Glomerular visceral epithelial cell (primary cell): Measurements from ENCODE around the gene KIAA1549.

Experiments used
- DNase-seq: peaks from one replicate; pipeline ENCODE4 v3.0.0-alpha.2; 2016; ENCODE audit errors: extremely low spot score

Gene KIAA1549

DNA sequence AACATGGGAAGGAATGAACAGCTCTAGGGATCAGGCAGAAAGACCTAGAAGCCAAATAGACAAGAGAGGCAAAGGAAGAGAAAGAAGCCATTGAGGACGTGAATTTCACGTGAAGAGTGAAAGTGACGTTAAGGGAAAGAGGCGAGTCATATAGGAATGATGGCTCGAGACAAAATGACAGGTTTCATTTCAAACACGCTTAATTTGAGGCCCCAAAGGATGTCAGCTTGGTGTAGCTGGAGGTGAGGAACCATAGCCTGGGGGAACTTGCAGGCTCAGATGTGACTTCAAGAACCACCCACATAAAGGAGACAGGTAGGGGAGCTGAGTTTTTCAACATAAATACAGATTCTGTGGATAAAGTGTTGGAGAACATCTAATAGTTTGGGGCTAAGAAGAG is 98.9 kb downstream of the KIAA1549 start:
- DNase-seq = no peak

DNA sequence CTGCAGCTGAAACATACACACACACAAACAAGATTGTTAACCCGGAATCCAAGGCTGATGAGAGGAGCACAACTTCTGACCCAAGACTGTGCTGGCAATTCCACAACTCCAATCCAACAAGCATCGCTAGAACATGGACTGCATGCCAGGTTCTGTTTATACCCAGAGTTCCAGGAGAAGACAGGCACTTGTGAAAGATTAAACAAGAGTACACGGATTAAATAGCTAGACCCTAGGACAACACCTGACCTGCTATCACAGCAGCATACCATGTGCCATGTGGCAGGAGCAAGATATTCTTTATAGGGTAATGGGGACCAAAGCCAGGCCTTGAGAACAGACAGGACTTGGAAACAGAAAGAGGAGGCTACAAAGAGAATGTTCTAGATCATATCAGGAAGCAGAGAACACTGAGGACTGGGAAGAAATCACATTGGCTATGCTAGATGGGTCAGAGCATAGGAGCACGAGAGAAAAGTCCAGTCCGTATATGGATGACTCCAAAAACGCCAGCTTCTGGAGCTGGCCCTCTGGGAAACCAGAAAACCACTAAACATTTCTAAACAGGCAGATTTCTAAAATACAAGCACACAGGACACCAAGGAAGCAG is 99.5 kb downstream of the KIAA1549 start:
- DNase-seq = no peak

DNA sequence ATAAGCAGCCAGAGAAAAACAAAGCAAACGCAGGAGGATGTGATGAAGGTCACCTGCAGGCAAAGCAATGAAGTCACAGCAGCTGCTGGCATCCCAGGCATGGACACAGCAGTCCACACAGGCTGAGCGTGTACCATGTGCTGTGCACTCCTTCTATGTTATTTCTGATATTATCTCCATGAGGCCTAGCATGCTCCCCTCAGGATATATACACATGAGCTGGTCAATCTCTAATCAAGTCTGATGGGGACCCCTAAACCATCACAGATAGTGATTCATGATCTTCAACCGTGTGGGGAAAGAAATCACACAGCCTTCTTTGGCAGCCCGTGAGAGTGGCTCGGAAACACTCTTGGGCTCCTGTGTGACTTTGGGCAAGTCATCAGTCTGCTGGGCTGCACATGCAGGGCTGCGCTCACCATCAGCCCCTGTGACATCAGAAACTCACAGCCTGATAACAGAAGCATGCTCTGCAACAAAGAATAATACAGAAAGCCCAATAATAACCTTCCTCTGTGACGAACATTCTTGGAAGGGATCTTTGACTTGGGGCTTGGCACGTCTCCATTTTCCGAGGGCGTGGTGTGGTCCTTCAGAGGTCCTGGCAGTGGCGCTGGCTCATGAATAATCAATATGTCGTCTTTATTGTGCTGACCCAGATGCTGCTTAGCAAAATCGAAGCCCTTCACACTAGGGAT is 100.2 kb downstream of the KIAA1549 start:
- DNase-seq = no peak

DNA sequence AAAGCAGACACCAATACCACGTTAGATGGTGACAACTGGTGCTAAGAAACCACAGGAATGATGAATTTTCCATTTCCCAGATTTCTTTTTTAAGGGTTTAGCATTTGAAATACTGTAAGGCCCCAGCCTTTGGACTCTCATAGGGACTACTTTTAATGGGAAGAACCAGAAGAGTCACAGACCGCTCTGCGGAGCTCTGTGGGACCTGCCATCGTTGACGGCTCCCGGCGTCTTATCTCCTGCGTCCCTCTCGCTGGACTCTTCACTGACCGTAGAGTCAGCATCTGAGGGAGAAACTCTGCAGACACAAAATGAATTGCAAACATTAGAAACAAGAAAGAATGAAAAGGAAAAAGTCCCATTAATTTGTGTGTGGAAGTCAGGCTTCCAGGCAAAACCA is 101.8 kb downstream of the KIAA1549 start:
- DNase-seq = no peak

DNA sequence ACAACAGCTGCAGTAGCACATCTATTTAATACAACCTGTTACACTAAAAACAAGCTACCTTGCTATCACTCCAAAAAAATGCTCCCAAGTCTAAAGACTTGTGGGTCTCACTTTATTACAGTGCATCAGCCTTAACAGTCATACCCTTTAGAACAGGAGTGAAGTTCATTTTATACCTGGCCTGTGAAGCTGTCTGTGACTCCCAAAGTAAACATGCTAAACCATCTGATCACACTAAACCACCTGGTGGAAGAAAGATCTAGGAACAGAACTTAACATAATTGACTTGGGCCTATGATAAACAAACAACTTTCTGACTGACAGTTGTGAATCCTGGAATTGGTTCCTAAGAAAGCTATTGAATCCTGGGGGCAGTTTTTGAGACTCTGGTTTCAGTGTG is 102.3 kb downstream of the KIAA1549 start:
- no peak for DNase-seq

DNA sequence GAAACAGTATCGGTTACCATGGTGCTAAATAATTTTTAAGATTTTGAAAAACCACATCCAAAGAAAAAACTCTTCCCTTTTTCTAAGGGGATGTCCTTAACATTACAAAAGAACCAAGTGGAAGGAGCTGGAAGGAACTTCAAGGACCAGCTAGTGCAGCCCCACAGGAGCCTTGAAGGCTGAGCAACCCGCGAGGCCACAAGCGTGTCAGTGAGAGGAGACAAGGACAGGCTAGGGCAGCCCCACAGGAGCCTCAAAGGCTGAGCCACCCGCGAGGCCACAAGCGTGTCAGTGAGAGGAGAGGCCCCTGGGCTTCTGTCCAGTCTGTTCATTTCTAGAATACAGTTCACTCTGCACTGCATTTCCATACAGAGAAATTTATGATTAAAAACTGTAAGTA is 103.1 kb downstream of the KIAA1549 start:
- DNase-seq = no peak

DNA sequence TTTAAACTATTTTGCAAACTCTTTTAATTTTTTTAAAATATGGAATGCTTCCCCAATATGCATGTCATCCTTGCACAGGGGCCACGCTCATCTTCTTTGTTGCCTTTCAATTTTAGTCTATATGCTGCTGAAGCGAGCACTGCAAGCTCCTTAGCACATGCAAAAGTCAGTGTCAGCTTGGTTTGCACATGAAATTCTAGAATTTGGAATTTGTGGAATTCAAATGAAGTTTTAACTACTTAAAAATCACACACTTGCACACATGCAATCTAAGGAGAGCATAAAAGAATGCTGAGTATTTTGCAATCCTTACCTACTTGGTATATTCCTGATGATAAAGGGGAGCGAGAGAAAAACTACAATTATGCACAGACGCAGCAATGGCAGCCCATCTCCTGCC is 104.9 kb downstream of the KIAA1549 start:
- DNase-seq = no peak

DNA sequence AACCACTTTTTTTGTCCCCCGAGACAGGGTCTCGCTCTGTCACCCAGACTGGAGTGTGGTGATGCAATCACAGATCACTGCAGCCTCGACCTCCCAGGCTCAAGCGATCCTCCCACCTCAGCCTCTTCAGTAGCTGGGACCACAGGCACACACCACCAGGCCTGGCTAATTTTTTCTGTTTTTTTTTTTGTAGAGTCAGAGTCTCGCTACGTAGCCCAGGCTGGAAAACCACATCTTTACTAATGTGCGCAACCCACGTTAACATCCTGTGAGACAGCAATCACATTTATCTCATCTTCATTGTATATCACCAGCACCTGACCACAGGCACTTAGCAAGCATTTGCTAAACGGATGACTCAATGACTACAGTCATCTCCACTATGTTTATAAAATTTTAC is 105.4 kb downstream of the KIAA1549 start:
- peak; percentile 90 for DNase-seq

DNA sequence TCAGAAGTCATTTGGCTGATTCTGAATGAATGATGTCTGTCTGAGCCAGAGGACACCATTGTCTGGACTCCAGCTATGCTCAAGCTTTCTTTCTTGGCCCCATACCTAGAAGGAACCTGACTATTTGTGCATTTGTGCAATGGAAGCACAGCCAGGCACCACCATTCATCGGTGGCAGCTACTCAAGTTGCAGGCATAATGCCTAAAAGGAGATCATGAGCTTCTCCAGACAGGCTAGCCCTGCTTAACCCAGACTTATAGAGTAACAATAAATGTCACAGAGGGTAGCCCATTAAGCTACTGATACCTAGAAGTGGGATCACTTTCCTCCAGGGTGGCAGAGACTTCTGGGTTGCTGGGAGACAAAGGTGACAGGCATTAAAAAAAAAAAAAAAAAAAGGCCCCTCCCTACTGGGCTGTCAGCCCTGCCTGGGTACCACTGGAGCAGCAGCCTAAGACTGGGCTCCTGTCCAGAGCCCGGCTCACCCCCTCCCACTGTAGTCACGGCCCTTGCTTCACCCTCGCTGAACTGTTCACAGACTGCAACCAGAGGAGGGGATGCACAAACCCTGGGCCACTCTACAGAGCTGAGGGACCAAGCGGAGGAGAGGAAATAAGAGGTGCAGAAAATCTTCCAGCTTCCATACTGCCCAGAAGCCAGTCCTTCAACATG is 107.8 kb downstream of the KIAA1549 start:
- no peak for DNase-seq

DNA sequence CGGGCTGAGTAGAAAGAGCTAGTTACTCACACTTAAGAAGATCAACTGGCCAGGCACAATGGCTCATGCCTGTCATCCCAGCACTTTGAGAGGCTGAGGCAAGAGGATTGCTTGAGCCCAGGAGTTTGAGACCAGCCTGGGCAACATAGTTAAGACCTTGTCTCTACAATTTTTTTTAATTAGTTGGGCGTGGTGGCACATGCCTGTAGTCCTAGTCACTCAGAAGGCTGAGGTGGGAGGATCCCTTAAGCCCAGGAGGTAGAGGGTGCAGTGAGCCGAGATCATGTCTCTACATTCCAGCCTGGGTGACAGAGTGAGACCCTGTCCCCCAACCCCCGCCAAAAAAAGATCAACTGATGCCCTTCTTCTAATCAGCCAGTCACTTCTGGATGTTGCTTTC is 108.6 kb downstream of the KIAA1549 start:
- DNase-seq = peak; percentile 47

DNA sequence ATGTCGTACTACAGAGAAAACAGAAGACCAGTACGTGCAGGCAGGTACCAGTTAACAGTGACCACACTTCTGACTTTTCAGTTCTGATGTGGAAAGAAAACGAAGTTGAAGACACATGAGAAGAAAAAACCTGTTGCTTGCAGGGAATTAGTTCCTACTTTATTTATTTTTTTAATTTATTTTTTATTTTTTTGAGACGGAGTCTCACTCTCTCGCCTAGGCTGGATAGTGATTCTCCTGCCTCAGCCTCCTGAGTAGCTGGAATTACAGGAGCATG is 109.4 kb downstream of the KIAA1549 start:
- DNase-seq = no peak

DNA sequence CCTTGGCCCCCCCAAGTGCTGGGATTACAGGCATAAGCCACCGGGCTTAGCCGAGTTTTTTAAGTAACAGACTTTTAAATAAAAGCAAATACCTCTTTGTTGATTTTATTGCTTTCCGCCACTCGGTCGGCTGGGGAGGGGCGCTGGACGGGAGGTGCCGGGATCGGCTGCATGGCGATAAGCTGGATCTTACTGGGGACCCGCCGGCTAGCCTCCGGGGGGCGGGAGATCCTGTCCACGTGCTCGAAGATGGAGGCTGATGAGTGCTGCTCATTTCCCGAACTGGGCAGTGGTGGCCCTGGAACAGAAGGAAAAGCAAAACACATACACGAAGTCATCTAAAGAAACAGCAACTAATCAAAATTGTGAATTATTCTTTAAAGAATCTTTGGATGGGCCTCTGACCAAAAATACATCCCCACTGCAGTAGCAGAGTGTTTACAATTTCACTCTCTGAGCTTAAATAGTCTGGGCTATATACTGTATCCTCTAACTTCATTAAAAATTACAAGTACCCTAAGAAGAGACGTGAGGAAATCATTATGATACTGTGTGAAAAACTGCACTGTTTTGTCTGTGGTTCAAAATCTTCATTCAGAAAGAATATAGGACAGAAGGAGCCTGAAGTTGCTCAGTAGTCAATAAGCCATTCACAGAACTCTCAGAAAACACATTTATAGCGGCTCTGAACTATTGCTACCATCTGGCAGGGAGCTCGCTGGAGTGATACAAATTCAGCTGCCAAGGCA is 110.0 kb downstream of the KIAA1549 start:
- no peak for DNase-seq

DNA sequence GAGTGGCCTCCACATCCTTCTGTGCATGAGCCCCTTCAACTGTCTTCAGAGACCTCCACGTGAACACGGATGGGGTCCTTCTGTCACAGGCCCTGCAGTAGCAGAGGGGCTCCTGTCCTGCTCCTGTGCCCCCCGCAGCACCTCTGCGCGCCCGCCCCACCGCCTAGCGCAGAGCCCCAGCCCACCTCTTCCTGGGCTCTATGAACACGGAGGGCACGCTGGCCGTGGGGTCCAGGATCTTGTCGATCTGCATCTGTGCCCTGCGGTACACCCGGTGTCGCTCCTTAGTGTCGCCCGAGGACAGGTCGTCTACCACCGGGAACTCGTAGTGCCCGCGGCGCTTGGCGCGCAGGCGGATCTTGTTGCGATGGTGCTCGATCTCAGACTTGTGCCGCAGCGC is 111.8 kb downstream of the KIAA1549 start:
- no peak for DNase-seq

DNA sequence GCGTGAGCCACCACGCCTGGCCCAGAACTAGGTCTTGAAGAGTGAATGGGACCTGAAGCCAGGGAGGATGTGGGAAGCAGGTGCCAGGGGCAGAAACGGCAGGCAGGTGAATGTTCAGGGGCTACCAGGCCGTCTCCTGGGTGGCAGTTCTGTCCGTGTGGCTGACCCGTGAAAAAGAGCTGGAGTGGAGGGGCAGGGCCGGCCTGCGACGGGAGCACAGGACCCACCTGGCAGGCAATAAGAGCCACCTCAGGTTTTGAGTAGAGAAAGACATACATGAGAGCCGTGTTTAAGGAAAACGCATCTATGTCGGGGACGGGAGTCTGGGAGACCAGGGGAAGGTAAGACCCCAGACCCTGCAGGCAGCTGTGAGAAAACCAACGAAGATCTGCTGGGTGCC is 112.5 kb downstream of the KIAA1549 start:
- DNase-seq = no peak

DNA sequence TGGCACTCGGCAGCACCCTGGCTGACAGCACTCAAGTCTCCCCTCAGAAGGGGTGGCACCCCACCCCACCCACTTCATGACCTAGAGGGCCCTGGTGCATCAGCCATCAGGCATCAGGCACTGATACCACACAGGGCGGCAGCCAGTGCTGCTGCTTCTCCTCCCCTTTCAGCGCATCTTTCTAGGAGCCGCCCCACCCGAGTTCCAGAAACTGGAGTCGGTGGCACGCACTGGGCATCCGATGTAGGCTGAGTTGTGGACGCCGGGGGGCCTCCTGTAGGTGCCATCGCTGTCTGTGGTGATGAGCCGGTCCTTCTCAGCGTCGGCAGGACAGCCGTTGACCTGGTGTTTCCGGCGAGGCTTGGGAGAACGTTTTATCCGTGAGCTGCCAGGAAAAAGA is 113.4 kb downstream of the KIAA1549 start:
- DNase-seq = no peak

DNA sequence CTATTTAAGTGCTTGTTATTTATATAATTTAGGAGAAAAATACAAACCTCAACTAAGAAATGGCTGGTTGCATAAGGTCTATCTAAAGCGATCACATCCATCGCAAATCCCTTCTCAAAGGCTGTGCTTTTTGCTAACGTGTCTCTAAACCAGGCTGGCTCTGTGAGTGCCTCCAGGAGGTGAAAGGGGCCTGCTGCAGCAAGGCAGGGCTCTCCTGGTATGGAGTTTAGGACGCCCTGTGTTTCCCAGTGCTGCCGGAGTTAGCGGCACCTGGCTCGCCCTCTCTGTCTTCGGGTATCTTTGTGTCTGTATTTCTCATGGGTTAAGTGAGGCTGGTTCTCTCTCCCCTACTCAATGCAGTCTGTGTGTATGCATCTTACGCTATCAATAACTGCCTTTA is 114.8 kb downstream of the KIAA1549 start:
- no peak for DNase-seq

DNA sequence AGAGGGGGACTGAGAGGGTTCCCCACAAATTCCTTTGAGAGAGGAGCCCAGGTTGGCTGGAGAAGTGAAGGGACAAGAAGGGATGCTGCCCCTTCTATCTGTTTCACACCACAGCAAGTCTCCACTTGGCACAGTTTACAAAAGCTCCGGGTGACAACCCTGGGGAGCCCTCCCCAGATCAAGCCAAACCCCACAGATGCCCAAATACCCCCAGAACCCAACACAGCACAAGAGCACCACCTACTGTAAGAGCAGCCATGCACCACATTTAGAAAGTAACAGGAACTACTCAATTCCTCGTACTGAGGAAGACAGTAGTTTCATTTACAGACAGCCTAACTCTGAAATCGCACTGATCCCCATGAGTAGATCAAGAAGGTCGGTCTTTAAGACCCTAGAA is 115.3 kb downstream of the KIAA1549 start:
- DNase-seq = peak; percentile 17

DNA sequence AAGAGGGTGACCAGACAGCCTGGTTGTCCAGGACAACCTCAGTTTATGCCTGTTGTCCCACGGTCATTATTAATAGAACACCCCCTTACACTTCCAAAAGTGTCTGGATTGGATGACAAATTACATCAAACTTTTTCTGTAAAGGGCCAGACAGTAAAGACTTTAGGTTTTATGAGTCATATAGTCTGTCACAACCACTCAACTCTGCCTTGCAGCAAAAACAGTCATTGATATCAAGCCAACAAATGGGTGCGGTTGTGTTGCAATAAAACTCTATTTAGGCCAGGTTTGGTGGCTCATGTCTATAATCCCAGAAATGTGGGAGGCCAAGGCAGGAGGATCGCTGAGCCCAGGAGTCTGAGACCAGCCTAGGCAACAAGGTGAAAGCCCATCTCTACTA is 116.5 kb downstream of the KIAA1549 start:
- DNase-seq = peak; percentile 58

DNA sequence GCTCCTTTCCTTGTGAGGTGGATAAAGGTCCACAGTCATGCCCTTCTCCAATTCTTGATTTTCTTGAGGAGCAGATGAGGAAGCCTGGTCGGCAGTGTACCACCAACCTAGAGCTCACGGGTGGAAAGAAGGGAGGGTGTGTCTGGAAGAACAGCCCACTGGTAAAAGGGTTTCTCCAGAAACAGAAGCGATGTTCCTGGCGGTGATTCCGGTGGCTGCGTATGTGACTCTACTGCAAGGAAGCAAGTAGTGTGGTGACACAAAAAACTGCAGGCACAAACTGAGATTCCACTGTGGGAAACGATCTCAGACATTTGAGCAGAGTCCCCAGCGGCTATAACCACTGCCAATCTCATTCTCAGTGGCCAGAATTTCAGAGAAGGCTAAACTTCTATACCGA is 117.3 kb downstream of the KIAA1549 start:
- DNase-seq = no peak

DNA sequence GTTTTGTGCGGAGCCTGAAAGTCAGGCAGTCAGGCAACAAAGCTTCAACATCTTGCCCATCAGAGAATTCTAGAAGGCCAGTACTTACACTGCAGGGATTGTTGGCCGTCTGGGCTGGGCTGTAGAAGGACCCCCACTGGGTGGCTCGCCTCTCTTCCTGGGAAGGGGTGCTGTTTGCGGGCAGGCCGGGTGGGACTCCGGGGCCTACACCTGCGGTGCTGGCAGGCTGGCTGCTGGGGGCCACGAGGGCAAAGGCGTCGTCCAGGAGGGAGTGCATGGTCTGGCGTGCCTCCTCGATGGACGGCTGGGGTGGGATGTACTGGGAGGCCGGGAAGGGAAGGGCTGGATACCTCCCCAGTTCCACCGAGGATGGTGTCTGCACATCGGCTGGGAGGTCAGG is 120.1 kb downstream of the KIAA1549 start:
- DNase-seq = no peak

DNA sequence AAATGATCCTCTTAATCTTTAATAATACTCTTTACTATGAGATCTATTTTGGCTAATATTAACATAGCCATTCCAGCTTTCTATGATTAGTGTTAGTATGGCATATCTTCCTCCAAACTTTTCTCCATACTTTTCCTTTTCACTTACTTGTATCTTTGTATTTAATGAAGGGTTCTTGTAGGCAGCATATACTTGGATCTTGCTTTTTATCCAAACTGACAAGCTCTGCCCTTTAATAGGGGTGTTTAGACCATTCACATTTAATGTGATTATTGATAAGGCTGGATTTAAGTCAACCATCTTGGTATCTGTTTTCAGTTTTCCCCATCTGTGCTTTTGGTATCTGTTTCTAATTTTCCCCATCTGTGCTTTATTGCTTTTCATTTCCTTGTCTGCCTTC is 123.5 kb downstream of the KIAA1549 start:
- DNase-seq = no peak

DNA sequence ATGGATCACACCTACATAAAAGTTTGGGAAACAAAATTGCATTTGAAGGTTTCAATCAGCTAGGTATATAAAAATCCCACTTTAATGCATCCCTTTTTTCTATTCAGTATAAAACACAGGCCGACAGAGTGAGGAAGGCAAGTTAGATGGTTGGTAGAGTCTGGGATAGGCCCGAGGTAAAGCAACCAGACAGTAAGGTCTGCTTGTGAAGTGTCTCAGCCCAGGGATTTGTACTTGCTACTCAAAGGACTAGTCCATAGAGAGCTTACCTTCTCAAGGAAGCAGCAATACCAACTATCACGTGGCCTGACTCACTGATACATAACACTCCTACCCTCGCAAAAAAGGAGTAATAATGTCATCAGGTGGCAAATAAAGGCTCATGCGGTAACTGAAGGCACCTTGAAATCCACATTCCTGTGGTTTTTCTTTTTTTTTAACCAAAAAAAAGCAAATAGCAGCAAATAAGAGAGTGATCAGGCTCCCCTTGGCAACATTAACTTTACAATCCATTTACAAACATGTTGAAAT is 127.0 kb downstream of the KIAA1549 start:
- peak; percentile 35 for DNase-seq

DNA sequence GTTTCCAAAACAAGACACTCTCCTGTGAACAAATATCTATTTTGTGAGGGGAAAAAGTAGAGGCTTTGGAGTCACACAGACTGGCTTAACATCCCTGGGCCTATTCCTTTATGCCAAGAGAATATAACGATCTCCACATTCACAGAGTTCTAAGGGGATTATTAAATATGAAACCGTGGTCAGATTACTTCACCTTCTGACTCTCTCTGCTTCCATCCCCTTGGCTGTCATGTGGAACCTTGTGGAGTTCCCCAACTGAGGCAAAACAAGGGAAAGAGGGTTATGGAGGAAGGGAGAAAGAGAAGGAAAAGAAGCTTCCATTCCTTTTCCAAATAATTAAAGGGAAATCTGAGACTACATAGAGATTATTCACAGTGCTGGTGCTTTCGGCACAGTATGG is 127.7 kb downstream of the KIAA1549 start:
- no peak for DNase-seq
